RWPE1 (cell line): Measurements from ENCODE around the gene SPINK2.

ENCODE experiments used
- CTCF ChIA-PET: fragments of 350-600 bp; sonication (Branson Sonifier 250); formaldehyde crosslinking; extraction: SDS; loops from one replicate; lab custom pipeline; 2021; lab: Yijun Ruan, JAX
- POLR2A ChIA-PET: fragments of 400-600 bp; formaldehyde crosslinking; extraction: SDS; loops from one replicate; lab custom pipeline; 2020; ENCODE audit warnings: antibody characterized with exemption; ENCODE audit not compliant: low non-redundant PET; lab: Yijun Ruan, JAX
- DNase-seq: peaks from one replicate; pipeline ENCODE4 v3.0.0; 2012; ENCODE audit warnings: low spot score
- H3K27ac ChIP-seq: fragments of 450-650 bp; 2 replicates; pipeline ENCODE4 v1.5.1; 2017
- TF ChIP-seq, protein P1 (sequence below): fragments of 450-650 bp; conservative IDR thresholded peaks from 2 replicates; pipeline ENCODE4 v1.5.1; 2017; ENCODE audit warnings: low read depth, mild to moderate bottlenecking

Gene SPINK2

GRCh38 chr4:56803471-56803870 is 18.0 kb downstream of the SPINK2 start:
- no peak overlapping the region for H3K27ac ChIP-seq

GRCh38 chr4:56799824-56800756 is 21.4 kb downstream of the SPINK2 start:
- ChIA-PET CTCF (interaction anchor here (0.6 to 1.6 kb wide), 12 partner anchors 13 to 313 kb away, joined by 3 to 10 read pairs (median 4); no protein-coding TSS in a partner anchor), POLR2A (no interaction called here)
- TF ChIP-seq, protein P1, sequence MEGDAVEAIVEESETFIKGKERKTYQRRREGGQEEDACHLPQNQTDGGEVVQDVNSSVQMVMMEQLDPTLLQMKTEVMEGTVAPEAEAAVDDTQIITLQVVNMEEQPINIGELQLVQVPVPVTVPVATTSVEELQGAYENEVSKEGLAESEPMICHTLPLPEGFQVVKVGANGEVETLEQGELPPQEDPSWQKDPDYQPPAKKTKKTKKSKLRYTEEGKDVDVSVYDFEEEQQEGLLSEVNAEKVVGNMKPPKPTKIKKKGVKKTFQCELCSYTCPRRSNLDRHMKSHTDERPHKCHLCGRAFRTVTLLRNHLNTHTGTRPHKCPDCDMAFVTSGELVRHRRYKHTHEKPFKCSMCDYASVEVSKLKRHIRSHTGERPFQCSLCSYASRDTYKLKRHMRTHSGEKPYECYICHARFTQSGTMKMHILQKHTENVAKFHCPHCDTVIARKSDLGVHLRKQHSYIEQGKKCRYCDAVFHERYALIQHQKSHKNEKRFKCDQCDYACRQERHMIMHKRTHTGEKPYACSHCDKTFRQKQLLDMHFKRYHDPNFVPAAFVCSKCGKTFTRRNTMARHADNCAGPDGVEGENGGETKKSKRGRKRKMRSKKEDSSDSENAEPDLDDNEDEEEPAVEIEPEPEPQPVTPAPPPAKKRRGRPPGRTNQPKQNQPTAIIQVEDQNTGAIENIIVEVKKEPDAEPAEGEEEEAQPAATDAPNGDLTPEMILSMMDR = peak; percentile 90
- peak; percentile 81 for DNase-seq
- H3K27ac ChIP-seq = peak overlapping the region; percentile 55

More at GRCh38 chr4:56803471-56803870, 18.0 kb downstream of the SPINK2 start:
- POLR2A ChIA-PET = no interaction called here
- no peak for DNase-seq
- TF ChIP-seq, protein P1 = no peak
- CTCF ChIA-PET = interaction anchor here (0.7 kb wide), 1 partner anchor 36 kb away, joined by 3 read pairs; no protein-coding TSS in a partner anchor

GRCh38 chr4:56799161-56799759 is 22.2 kb downstream of the SPINK2 start:
- ChIA-PET POLR2A (no interaction called here), CTCF (interaction anchor here (0.6 to 1.6 kb wide), 10 partner anchors 13 to 312 kb away, joined by 3 to 10 read pairs (median 4); no protein-coding TSS in a partner anchor)
- TF ChIP-seq, protein P1 = no peak
- H3K27ac ChIP-seq = no peak overlapping the region
- no peak for DNase-seq

- no peak overlapping the region for H3K27ac ChIP-seq
- no peak for DNase-seq
- TF ChIP-seq, protein P1 = no peak
- POLR2A ChIA-PET = no interaction called here
- CTCF ChIA-PET = no interaction called here
Observed at GRCh38 chr4:56796211-56796610, 25.3 kb downstream of the SPINK2 start.

GRCh38 chr4:56791316-56791715 is 30.2 kb downstream of the SPINK2 start:
- DNase-seq = no peak
- TF ChIP-seq, protein P1 = no peak
- ChIA-PET CTCF (no interaction called here), POLR2A (no interaction called here)
- H3K27ac ChIP-seq = no peak overlapping the region

GRCh38 chr4:56790691-56791091 is 30.8 kb downstream of the SPINK2 start:
- TF ChIP-seq, protein P1 = no peak
- no peak overlapping the region for H3K27ac ChIP-seq
- ChIA-PET CTCF (no interaction called here), POLR2A (no interaction called here)
- no peak for DNase-seq
